Central memory CD8-positive, alpha-beta T cell (primary cell): ENCODE measurements around the gene CCNQ.
A peak's percentile ranks its signal among the peaks of the same experiment; 100 is the strongest.

Experiments
- ATAC-seq: fragments of 150-1000 bp; cut with Tn5 transposase; replicated peaks from 2 replicates; pipeline ENCODE4 v1.10.0; 2022; ENCODE audit warnings: mild to moderate bottlenecking, moderate FRiP score, moderate number of reproducible peaks; ENCODE audit not compliant: poor library complexity, severe bottlenecking; ENCODE audit errors: extremely low read depth
- DNase-seq, 2 donors: peaks; one replicate each; pipeline ENCODE4 v3.0.0; 2021; ENCODE audit warnings: low spot score in 2 of 2
- H3K27ac Mint-ChIP-seq: one replicate; pipeline ENCODE4 v1.8.0; 2022; ENCODE audit warnings: low read depth, mild to moderate bottlenecking, moderate library complexity, mixed read lengths
- H3K27me3 Mint-ChIP-seq: one replicate; pipeline ENCODE4 v1.8.0; 2022; ENCODE audit warnings: mixed read lengths
- H3K36me3 Mint-ChIP-seq: one replicate; pipeline ENCODE4 v1.8.0; 2022; ENCODE audit warnings: mild to moderate bottlenecking, moderate library complexity, mixed read lengths; ENCODE audit not compliant: insufficient read depth
- H3K4me1 Mint-ChIP-seq: one replicate; pipeline ENCODE4 v1.8.0; 2022; ENCODE audit warnings: mixed read lengths
- H3K4me3 Mint-ChIP-seq: one replicate; pipeline ENCODE4 v1.8.0; 2022; ENCODE audit warnings: mild to moderate bottlenecking, moderate library complexity, mixed read lengths
- H3K9me3 Mint-ChIP-seq: one replicate; pipeline ENCODE4 v1.8.0; 2022; ENCODE audit warnings: mixed read lengths

Gene CCNQ

GRCh38 chrX:153562546-153562945 is 36.4 kb downstream of the CCNQ start:
- DNase-seq (no peak), ATAC-seq (no peak)
- Mint-ChIP-seq H3K4me1 (no peaks in the 10 kb centered on the region), H3K27ac (no peak overlapping the region), H3K4me3 (no peak overlapping the region), H3K36me3 (no peaks in the 10 kb centered on the region), H3K27me3 (no peaks in the 10 kb centered on the region), H3K9me3 (no peaks in the 10 kb centered on the region)

GRCh38 chrX:153561337-153561736 is 37.6 kb downstream of the CCNQ start:
- H3K27me3 Mint-ChIP-seq = no peaks in the 10 kb centered on the region
- H3K9me3 Mint-ChIP-seq = no peaks in the 10 kb centered on the region
- no peak for ATAC-seq
- no peak overlapping the region for H3K27ac Mint-ChIP-seq
- no peak for DNase-seq
- H3K4me3 Mint-ChIP-seq = no peak overlapping the region
- H3K36me3 Mint-ChIP-seq = no peaks in the 10 kb centered on the region
- no peaks in the 10 kb centered on the region for H3K4me1 Mint-ChIP-seq

- H3K9me3 Mint-ChIP-seq = no peaks in the 10 kb centered on the region
- H3K4me3 Mint-ChIP-seq = no peak overlapping the region
- no peak overlapping the region for H3K27ac Mint-ChIP-seq
- no peak for ATAC-seq
- H3K27me3 Mint-ChIP-seq = no peaks in the 10 kb centered on the region
- DNase-seq = no peak
- no peaks in the 10 kb centered on the region for H3K36me3 Mint-ChIP-seq
- no peaks in the 10 kb centered on the region for H3K4me1 Mint-ChIP-seq
Measured at GRCh38 chrX:153560466-153560865, 38.5 kb downstream of the CCNQ start.

GRCh38 chrX:153560000-153560399 is 38.9 kb downstream of the CCNQ start:
- Mint-ChIP-seq H3K36me3 (no peaks in the 10 kb centered on the region), H3K4me3 (no peak overlapping the region), H3K27ac (no peak overlapping the region), H3K27me3 (no peaks in the 10 kb centered on the region), H3K4me1 (no peaks in the 10 kb centered on the region), H3K9me3 (no peaks in the 10 kb centered on the region)
- ATAC-seq (no peak), DNase-seq (no peak)

GRCh38 chrX:153557618-153558355 is 41.2 kb downstream of the CCNQ start:
- H3K4me3 Mint-ChIP-seq = no peak overlapping the region
- no peaks in the 10 kb centered on the region for H3K36me3 Mint-ChIP-seq
- DNase-seq (no peak), ATAC-seq (no peak)
- H3K27ac Mint-ChIP-seq = no peak overlapping the region
- no peaks in the 10 kb centered on the region for H3K4me1 Mint-ChIP-seq
- H3K27me3 Mint-ChIP-seq = no peaks in the 10 kb centered on the region
- H3K9me3 Mint-ChIP-seq = no peaks in the 10 kb centered on the region

DNA sequence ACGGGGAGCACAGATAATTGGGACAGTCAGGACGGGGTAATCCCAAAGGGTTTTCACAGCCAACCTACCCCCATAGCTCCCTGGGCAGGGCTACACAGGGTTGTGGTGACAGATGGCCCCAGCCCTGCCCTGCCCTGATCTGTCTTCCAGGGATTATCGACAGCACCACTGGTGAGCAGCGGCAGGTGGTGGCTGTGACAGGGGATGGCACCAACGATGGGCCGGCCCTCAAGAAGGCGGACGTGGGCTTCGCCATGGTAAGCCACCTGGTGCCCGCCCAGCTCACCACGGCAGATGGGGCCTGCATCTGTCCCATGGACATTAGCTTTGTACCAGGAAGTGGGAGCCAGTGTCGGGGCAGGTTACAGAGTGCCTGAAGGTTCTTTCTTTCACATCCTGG is 42.2 kb downstream of the CCNQ start:
- no peaks in the 10 kb centered on the region for H3K36me3 Mint-ChIP-seq
- no peak overlapping the region for H3K4me3 Mint-ChIP-seq
- no peaks in the 10 kb centered on the region for H3K27me3 Mint-ChIP-seq
- no peaks in the 10 kb centered on the region for H3K9me3 Mint-ChIP-seq
- no peak overlapping the region for H3K27ac Mint-ChIP-seq
- H3K4me1 Mint-ChIP-seq = no peaks in the 10 kb centered on the region
- DNase-seq (no peak), ATAC-seq (no peak)

DNA sequence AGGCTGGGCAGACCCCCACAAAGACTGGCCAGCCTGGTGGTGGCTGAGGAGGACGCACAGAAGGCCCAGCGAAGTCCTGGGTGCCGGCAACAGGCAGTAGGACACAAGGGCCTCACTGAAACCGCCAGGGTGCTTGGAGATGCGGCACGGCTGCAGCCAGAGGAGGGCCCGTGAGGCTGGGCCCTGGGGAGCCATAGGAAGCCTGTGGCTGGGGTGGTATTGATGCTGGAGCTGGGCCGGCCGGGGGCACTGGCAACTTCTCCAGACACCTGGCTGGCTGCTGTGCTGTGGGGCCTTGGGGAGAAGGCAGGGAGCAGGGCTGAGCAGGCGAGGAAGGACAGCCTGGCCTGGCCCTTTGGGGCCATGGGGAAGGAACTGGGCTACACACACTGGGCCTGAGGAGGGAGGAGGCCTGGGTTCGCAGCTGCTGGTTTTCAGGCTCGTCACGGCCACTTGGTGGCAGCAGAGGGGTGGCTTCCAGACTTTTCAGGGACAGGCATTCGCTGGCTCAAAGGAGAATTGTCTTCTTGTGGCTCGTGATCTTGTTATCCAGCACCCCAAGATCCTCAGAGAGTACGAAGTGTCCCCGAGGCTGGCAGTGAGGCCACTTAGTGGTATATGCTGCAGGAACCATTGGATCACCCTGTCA is 44.3 kb downstream of the CCNQ start:
- no peaks in the 10 kb centered on the region for H3K36me3 Mint-ChIP-seq
- ATAC-seq = no peak

DNA sequence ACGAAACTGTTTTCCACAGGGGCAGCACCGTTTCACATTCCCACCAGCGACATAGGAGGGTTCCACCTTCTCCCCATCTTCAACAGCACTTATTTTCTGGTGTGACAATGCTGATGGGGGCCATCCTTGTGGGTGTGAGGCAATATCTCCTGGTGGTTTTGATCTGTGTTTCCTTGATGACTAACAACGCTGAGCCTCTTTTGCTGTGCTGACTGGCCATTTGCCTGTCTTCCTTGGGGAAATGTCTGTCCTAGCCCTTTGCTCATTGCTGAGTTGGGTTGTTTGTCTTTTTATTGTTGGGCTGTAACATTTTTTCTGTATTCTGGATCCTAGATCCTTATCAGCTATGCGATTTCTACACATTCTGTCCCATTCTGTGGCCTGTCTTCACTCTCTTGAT is 47.8 kb downstream of the CCNQ start:
- ATAC-seq = no peak
- no peak for DNase-seq
- Mint-ChIP-seq H3K9me3 (no peaks in the 10 kb centered on the region), H3K27me3 (no peaks in the 10 kb centered on the region), H3K4me3 (no peak overlapping the region), H3K36me3 (no peaks in the 10 kb centered on the region), H3K27ac (no peak overlapping the region), H3K4me1 (no peaks in the 10 kb centered on the region)

More for the DNA sequence above, 44.3 kb downstream of the CCNQ start:
- no peaks in the 10 kb centered on the region for H3K4me1 Mint-ChIP-seq
- no peaks in the 10 kb centered on the region for H3K27me3 Mint-ChIP-seq
- no peak overlapping the region for H3K27ac Mint-ChIP-seq
- H3K9me3 Mint-ChIP-seq = no peaks in the 10 kb centered on the region
- no peak overlapping the region for H3K4me3 Mint-ChIP-seq
- DNase-seq = peak; percentile 30 to 41

GRCh38 chrX:153549807-153550206 is 49.1 kb downstream of the CCNQ start:
- H3K27ac Mint-ChIP-seq = no peak overlapping the region
- DNase-seq (no peak), ATAC-seq (no peak)
- H3K27me3 Mint-ChIP-seq = no peaks in the 10 kb centered on the region
- no peaks in the 10 kb centered on the region for H3K36me3 Mint-ChIP-seq
- no peak overlapping the region for H3K4me3 Mint-ChIP-seq
- no peaks in the 10 kb centered on the region for H3K9me3 Mint-ChIP-seq
- H3K4me1 Mint-ChIP-seq = no peaks in the 10 kb centered on the region

DNA sequence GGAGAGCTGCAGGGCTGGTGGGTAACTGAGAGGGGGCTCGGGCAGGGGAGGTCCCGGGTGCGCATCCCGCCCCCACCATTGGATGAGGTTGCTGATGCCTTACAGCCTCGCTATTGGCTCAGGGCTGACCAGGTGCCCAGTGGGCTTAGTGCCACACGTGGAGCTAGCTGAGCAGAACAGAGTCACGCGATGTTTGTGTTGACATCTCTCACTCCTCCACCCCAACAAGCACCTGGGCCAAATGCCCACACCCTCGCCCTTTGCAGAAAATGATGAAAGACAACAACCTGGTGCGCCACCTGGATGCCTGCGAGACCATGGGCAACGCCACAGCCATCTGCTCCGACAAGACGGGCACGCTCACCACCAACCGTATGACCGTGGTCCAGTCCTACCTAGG is 49.7 kb downstream of the CCNQ start:
- Mint-ChIP-seq H3K36me3 (no peaks in the 10 kb centered on the region), H3K4me1 (no peaks in the 10 kb centered on the region), H3K27ac (no peak overlapping the region), H3K27me3 (no peaks in the 10 kb centered on the region), H3K9me3 (no peaks in the 10 kb centered on the region), H3K4me3 (no peak overlapping the region)
- DNase-seq (no peak), ATAC-seq (no peak)

DNA sequence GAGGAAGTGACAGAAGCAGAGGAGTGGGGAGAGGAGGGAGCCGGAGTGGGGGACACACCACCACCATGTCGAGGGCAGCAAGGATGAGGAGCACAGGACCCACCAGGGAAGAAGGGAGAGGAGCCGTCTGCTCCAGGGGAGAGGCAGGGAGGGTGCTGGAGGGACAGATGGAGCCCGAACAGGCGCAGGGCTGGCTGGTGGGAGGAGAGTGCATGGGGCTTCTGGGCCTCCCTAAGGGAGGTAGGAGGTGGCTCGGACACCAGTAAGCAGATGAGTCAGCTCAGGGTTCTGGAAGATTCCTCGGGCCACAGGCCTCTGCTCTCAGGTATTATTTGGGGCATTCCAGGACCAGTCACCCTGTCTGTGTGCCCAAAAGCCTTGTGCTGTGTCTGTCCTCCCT is 51.7 kb downstream of the CCNQ start:
- Mint-ChIP-seq H3K27ac (no peak overlapping the region), H3K36me3 (no peaks in the 10 kb centered on the region), H3K4me3 (no peak overlapping the region), H3K27me3 (no peaks in the 10 kb centered on the region), H3K4me1 (no peaks in the 10 kb centered on the region), H3K9me3 (no peaks in the 10 kb centered on the region)
- DNase-seq = no peak
- ATAC-seq = no peak

- no peak for DNase-seq
- Mint-ChIP-seq H3K4me3 (no peak overlapping the region), H3K36me3 (no peaks in the 10 kb centered on the region), H3K4me1 (no peaks in the 10 kb centered on the region), H3K27me3 (no peaks in the 10 kb centered on the region), H3K9me3 (no peaks in the 10 kb centered on the region), H3K27ac (no peak overlapping the region)
- no peak for ATAC-seq
Measured at GRCh38 chrX:153546386-153546785, 52.6 kb downstream of the CCNQ start.

DNA sequence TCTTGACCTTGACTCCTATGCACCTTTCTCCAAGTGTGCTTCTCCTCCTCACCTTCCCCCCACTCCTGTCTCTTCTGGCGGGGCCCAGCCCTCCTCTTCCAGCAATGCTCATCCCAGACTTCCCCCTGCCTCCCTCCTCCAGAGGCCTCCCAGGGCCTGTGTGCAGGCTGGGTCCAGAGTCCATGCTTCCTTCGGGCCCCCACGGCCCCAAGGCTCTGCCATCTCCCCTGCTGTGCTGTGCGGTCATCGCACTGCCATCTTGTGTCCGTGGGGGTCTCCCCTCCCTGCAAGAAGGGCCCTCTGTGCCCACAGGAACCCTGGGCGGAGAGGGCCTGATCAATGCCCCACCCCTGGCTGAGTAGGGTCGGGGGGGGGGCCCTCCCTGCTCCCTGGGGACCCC is 54.2 kb downstream of the CCNQ start:
- no peak overlapping the region for H3K4me3 Mint-ChIP-seq
- H3K9me3 Mint-ChIP-seq = no peaks in the 10 kb centered on the region
- H3K27ac Mint-ChIP-seq = no peak overlapping the region
- no peak for DNase-seq
- no peaks in the 10 kb centered on the region for H3K4me1 Mint-ChIP-seq
- ATAC-seq = no peak
- no peaks in the 10 kb centered on the region for H3K36me3 Mint-ChIP-seq
- H3K27me3 Mint-ChIP-seq = no peaks in the 10 kb centered on the region
